ENCODE data around the gene THAP2.

GRCh38 chr12:71702590-71702989 lies 38.5 kb downstream of the THAP2 start:
- TF ChIP-seq POLR2A (IDR thresholded peaks at IDR 0.05; ENCODE audit: low read length) (no peak), GATA1 (IDR thresholded peaks at IDR 0.05; ENCODE audit: low read depth, low read length) (no peak)

Measured in erythroblast (primary cell).